ENCODE data around the gene EFCAB14.
"Not testable (repeated sequence)": the region's sequence is repeated elsewhere in the genome, so short reads cannot be mapped to it uniquely, and the experiment has no call there.

The EFCAB14 gene

DNA sequence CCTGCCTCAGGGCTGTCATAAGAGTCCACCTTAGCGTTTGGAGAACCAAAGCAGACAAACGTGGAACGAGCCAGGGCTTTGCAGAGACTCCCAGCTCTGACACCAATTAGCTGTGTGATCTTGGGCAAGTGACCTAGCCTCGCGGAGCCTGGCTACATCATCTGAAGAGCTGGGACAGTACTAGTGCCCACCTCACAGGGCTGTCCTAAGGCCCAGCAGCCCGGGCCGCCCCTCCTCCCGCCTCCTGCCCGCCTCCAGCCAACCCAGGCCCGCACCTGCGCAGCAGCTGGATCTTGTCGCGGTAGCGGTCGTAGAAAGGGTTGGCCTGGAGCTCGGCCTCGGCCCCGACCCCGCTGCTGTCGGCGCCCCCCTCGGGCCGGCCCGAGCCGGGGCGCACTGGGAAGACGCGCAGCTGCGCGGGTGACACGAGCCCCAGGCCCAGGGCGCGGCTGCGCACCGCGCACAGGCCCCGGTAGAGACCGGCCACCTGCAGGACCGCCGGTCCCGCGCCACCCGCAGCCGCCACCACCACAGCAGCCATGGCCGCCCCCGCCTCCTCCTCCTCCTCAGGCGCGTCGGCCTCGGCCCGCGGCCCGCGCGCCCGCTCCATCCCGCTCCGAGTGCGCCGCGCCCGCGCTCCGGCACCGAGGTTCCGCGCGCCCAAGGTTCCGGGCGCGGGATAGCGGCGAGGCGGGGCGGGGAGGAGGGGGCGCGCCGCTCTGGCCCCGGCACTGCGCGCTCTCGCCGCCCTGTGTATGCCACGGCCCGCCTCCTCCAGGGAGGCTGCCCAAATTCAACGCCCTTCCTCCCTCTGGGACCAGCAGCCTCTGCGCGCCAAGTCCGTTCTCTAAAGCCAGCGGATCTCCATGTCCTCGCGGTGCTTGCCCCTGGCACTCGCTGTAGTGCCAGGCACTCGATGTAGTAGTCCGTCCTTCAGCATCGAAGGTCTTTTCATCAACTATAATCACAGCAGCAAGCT is 50.8 kb downstream of the EFCAB14 start, which contains the start of gene ATPAF1:
ATPAF1 (minus strand) TSS at position 583 of the 979 bp plus-strand sequence; CDS start at position 541, 42 bp downstream.
- peak; percentile 75 for DNase-seq (ENCODE audit: low read depth)
- TF ChIP-seq, protein P1, sequence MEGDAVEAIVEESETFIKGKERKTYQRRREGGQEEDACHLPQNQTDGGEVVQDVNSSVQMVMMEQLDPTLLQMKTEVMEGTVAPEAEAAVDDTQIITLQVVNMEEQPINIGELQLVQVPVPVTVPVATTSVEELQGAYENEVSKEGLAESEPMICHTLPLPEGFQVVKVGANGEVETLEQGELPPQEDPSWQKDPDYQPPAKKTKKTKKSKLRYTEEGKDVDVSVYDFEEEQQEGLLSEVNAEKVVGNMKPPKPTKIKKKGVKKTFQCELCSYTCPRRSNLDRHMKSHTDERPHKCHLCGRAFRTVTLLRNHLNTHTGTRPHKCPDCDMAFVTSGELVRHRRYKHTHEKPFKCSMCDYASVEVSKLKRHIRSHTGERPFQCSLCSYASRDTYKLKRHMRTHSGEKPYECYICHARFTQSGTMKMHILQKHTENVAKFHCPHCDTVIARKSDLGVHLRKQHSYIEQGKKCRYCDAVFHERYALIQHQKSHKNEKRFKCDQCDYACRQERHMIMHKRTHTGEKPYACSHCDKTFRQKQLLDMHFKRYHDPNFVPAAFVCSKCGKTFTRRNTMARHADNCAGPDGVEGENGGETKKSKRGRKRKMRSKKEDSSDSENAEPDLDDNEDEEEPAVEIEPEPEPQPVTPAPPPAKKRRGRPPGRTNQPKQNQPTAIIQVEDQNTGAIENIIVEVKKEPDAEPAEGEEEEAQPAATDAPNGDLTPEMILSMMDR (conservative IDR thresholded peaks at IDR 0.05; ENCODE audit: low read depth, low read length) = no peak
- peak within 1 kb of the TSS; percentile 67 for H3K4me3 ChIP-seq (ENCODE audit: low read depth, low read length)

DNA sequence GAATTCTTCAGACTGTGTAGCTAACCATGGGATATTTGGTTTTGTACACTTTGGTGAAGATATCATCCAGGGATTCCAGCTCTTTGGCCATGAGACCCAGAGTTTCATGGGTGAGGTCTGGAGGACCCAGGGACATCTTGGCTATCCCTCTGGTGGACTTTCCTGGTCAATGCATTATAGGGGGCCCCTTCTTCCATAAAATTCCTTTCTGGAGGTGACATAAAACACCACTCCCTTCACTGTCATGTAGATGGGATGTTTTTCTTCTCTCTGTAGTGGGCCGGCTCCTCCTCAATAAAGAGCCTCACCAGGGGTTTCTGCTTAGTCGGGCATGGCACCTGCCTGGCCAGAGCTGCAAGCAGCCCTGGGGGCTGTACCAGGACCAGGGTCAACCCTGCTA is 52.9 kb downstream of the EFCAB14 start:
- no peak overlapping the region for H3K4me3 ChIP-seq (ENCODE audit: low read depth, low read length)
- no peak for DNase-seq (ENCODE audit: low read depth)
- TF ChIP-seq, protein P1 (conservative IDR thresholded peaks at IDR 0.05; ENCODE audit: low read depth, low read length) = no peak

DNA sequence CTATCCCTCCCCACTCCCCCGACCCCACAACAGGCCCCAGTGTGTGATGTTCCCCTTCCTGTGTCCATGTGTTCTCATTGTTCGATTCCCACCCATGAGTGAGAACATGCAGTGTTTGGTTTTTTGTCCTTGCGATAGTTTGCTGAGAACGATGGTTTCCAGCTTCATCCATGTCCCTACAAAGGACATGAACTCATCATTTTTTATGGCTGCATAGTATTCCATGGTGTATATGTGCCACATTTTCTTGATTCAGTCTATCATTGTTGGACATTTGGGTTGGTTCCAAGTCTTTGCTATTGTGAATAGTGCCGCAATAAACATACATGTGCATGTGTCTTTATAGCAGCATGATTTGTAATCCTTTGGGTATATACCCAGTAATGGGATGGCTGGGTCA is 56.0 kb downstream of the EFCAB14 start:
- DNase-seq (ENCODE audit: low read depth); H3K4me3 ChIP-seq (ENCODE audit: low read depth, low read length): not testable (repeated sequence)

DNA sequence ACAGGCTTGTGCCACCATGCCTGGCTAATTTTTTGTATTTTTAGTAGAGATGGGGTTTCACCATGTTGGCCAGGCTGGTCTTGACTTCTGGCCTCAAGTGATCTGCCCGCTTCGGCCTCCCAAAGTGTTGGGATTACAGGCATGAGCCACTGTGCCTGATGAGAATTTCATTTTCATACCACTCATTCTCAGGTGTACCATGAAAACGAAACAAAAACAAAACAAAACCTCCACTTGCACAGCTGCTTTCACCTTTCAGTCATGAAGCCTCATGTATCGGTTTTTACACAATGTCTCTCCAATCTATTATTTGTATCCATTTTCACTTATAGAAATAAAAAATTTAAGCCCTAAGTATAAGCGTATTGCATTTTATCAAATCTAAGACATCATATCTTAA is 58.8 kb downstream of the EFCAB14 start:
- not testable (repeated sequence) for H3K4me3 ChIP-seq (ENCODE audit: low read depth, low read length); DNase-seq (ENCODE audit: low read depth)

DNA sequence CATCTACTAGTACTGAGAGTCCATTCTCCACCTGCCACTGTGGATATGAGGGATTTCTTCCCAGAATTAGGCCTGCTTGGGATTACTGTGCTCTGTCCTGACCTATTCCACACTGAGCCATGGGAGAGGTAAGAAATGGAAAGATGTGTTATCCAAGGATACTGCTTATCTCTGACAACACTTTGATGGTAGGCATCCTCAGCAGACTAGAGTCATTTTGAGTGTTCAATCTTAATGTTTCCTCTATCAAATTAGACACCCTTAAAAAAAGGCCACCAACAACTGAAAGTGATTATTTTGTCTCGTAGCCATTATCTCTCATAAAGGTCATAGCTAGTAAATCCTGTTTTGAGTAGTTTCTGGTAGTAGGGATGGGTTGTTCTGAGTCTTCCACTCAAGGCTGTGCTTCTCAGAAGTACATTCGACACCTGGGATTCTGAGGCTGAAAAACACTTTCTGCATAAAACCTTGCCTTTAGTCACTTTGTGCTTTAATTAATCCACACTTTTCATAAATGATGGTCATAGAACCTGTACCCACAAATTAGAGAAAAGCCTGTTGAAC is 59.5 kb downstream of the EFCAB14 start:
- no peak overlapping the region for H3K4me3 ChIP-seq (ENCODE audit: low read depth, low read length)
- TF ChIP-seq, protein P1 (conservative IDR thresholded peaks at IDR 0.05; ENCODE audit: low read depth, low read length) = no peak
- no peak for DNase-seq (ENCODE audit: low read depth)

DNA sequence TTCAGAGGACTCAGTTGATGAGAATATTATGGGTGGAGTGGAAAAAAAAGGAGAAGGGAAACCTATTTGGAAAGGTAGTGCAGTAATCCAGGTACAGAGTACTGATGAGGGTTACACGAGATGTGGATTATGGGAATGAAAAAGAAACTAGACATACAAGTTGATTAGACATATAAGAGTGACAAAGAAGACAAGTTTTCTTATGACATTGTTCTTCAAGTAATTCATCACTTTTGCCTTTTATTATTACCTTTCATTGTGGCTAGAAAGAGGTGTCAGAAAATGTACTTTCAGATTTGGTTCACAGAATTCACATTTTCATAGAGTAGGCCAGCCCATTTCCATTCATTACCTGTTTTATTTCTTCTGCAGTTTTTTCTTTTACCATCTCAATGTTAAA is 61.1 kb downstream of the EFCAB14 start:
- TF ChIP-seq, protein P1 (conservative IDR thresholded peaks at IDR 0.05; ENCODE audit: low read depth, low read length) = no peak
- DNase-seq (ENCODE audit: low read depth) = no peak

DNA sequence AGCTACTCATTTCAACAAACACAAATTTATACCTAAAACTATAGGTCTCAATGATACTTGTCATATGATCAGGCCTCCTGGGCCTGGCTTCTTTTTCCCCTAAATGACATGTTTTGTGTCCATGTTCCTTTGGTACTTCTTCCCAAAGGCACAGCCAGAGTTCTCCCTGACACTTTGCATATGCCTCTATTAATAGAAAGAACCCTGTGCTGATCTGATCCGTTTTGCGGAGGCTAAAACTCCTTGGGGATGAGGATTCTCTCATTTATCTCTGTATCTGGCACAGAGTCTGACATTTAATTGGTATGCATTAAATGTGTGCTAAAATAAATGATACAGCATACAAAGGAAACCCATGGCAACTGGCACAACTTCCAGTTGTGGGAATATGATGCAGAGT is 62.3 kb downstream of the EFCAB14 start:
- DNase-seq (ENCODE audit: low read depth) = no peak
- H3K4me3 ChIP-seq (ENCODE audit: low read depth, low read length) = no peak overlapping the region
- TF ChIP-seq, protein P1 (conservative IDR thresholded peaks at IDR 0.05; ENCODE audit: low read depth, low read length) = no peak

More for the DNA sequence above, 61.1 kb downstream of the EFCAB14 start:
- no peak overlapping the region for H3K4me3 ChIP-seq (ENCODE audit: low read depth, low read length)

DNA sequence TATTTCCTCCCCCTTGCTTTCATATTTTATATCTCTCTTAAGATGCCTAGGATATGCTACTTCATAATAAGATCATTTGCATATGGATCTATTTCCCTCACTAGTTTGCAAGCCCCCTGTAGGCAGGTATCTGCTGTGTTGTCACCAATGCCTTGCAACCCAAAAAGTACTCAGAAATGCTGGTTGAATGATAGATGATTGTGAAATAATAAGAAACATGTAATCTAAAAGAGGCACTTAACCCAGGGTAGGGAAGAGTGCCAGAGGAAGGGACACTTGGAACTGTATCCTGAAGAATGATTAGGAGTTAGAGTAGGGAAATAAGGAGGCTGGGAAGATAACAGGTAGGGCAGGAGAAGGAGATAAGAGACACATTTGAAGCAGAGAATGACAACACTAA is 63.1 kb downstream of the EFCAB14 start:
- DNase-seq (ENCODE audit: low read depth) = no peak
- TF ChIP-seq, protein P1 (conservative IDR thresholded peaks at IDR 0.05; ENCODE audit: low read depth, low read length) = no peak
- H3K4me3 ChIP-seq (ENCODE audit: low read depth, low read length) = no peak overlapping the region

DNA sequence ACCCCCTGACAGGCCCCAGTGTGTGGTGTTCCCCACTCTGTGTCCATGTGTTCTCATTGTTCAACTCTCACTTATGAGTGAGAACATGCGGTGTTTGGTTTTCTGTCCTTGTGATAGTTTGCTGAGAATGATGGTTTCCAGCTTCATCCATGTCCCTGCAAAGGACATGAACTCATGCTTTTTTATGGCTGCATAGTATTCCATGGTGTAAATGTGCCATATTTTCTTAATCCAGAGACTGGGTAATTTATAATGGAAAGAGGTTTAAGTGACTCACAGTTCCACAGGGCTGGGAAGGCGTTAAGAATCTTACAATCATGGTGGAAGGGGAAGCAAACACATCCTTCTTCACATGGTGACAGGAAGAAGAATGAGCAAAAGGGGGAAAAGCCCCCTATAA is 64.2 kb downstream of the EFCAB14 start:
- not testable (repeated sequence) for DNase-seq (ENCODE audit: low read depth); H3K4me3 ChIP-seq (ENCODE audit: low read depth, low read length)

All from choroid plexus epithelial cell (primary cell).